Measurements from ENCODE around the gene TAF4. TPM values are rescaled to one million over a fixed set of nuclear protein-coding genes. Genes with fewer than 3 reads are reported as not detected.
"Not testable (repeated sequence)": the region's sequence is repeated elsewhere in the genome, so short reads cannot be mapped to it uniquely, and the experiment has no call there.

Gene TAF4
- total RNA-seq, 1 donor from 2014 or later, result 6.5 TPM

DNA sequence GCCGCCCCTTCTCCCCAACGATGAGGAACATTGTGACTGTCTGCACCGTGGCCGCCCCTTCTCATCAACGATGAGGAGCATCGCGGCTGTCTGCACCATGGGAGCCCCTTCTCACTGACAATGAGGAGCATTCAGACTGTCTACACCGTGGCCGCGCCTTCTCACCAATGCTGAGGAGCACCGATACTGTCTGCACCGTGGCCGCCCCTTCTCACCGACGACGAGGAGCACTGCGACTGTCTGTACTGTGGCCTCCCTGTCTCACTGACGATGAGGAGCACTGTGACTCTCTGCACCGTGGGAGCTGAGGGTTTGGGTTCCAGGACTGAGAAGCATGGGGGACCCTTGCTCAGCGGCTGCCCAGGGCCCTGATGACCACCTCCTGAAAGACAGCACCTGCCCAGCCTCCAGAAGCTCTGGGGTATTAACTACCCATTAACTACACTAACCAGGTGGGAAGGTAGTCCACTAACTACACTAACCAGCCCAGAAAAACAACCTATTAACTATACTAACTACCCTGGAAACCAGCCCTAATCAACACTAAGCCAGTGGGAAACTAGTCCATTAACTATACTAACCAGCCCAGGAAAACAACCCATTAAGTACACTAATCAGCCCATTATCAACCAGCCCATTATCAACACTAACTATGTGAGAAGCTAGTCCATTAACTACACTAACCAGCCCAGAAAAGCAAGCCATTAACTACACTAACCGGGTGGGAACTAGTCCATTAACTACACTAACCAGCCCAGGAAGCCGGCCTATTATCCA lies 116.9 kb downstream of the TAF4 start:
- no peak for DNase-seq (ENCODE audit: low read depth)
- H3K4me3 ChIP-seq (ENCODE audit: low read depth, low read length), result no peak overlapping the region
- TF ChIP-seq, protein P1, sequence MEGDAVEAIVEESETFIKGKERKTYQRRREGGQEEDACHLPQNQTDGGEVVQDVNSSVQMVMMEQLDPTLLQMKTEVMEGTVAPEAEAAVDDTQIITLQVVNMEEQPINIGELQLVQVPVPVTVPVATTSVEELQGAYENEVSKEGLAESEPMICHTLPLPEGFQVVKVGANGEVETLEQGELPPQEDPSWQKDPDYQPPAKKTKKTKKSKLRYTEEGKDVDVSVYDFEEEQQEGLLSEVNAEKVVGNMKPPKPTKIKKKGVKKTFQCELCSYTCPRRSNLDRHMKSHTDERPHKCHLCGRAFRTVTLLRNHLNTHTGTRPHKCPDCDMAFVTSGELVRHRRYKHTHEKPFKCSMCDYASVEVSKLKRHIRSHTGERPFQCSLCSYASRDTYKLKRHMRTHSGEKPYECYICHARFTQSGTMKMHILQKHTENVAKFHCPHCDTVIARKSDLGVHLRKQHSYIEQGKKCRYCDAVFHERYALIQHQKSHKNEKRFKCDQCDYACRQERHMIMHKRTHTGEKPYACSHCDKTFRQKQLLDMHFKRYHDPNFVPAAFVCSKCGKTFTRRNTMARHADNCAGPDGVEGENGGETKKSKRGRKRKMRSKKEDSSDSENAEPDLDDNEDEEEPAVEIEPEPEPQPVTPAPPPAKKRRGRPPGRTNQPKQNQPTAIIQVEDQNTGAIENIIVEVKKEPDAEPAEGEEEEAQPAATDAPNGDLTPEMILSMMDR (conservative IDR thresholded peaks at IDR 0.05; ENCODE audit: low read depth, low read length), result no peak

DNA sequence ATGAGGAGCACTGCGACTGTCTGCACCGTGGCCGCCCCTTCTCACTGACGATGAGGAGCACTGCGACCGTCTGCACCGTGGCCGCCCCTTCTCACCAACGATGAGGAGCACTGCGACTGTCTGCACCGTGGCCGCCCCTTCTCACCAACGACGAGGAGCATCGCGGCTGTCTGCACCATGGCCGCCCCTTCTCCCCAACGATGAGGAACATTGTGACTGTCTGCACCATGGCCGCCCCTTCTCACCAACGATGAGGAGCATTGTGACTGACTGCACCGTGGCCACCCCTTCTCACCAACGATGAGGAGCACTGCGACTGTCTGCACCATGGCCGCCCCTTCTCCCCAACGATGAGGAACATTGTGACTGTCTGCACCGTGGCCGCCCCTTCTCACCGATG lies 117.6 kb downstream of the TAF4 start:
- H3K4me3 ChIP-seq (ENCODE audit: low read depth, low read length); DNase-seq (ENCODE audit: low read depth): not testable (repeated sequence)

DNA sequence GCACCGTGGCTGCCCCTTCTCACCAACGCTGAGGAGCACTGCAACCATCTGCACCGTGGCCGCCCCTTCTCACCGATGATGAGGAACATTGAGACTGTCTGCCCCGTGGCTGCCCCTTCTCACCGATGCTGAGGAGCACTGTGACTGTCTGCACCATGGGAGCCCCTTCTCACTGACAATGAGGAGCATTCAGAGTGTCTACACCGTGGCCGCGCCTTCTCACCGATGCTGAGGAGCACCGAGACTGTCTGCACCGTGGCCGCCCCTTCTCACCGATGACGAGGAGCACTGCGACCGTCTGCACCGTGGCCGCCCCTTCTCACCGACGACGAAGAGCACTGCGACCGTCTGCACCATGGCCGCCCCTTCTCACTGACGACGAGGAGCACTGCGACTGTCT lies 120.2 kb downstream of the TAF4 start:
- not testable (repeated sequence) for DNase-seq (ENCODE audit: low read depth)

DNA sequence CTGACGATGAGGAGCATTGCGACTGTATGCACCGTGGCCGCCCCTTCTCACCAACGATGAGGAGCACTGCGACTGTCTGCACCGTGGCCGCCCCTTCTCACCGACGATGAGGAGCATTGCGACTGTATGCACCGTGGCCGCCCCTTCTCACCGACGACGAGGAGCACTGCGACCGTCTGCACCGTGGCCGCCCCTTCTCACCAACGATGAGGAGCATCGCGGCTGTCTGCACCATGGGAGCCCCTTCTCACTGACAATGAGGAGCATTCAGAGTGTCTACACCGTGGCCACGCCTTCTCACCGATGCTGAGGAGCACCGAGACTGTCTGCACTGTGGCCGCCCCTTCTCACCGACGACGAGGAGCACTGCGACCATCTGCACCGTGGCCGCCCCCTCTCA lies 120.7 kb downstream of the TAF4 start:
- not testable (repeated sequence) for H3K4me3 ChIP-seq (ENCODE audit: low read depth, low read length); DNase-seq (ENCODE audit: low read depth)

More for the DNA sequence above, 120.2 kb downstream of the TAF4 start:
- H3K4me3 ChIP-seq (ENCODE audit: low read depth, low read length), result not testable (repeated sequence)

DNA sequence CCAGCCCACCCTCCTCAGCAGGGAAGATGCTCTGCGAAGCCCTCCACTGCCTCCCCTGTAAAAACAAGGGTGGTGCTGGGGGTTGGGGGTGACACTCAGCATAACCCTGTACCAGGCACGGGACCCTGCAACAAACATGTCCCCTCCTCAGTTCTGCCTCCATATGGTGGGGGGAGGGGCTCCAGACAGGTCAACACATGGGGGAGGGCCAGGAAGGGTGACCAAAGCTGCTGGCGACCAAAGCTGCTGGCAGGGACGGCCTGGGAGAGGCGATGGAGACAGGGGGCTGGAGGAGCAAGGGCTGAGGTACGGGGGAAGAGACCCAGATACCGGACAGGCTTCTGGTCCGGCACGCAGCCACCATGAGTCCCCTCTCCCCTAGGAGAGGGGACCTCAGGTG lies 123.2 kb downstream of the TAF4 start:
- no peak for DNase-seq (ENCODE audit: low read depth)
- no peak overlapping the region for H3K4me3 ChIP-seq (ENCODE audit: low read depth, low read length)
- TF ChIP-seq, protein P1 (conservative IDR thresholded peaks at IDR 0.05; ENCODE audit: low read depth, low read length), result no peak

DNA sequence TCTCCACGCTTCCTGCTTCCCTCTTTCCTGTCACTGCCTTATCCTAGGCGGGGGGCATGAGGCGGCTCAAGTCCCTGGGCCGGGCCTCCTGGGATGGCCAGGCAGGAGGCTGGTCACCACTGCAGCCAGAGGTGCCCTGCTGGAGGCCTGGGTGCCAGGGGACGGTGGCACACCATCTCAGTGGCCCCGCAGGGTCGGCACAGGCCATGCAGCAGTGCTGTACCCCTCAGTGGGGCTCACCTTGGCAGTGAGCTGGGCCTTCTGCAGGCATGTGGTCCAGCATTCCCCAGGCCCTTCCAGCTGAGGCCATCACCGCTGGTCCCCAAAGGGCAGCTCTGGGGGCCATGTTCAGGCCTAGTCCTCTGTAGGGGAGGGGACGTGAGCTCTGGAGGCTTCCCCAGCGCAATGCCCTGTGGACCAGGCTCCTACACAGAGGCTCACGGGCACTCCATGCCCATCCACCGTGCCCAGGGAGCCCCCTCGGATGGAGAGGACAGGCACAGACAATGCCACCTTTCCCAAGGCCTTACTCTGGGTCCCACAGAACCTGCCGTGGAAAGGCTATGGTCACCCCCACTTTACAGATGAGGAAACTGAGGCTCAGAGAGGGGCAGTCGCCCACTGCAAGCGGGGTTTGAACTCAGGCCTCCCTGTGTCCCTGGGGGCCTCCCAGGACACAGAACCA lies 123.8 kb downstream of the TAF4 start:
- TF ChIP-seq, protein P1 (conservative IDR thresholded peaks at IDR 0.05; ENCODE audit: low read depth, low read length), result no peak

DNA sequence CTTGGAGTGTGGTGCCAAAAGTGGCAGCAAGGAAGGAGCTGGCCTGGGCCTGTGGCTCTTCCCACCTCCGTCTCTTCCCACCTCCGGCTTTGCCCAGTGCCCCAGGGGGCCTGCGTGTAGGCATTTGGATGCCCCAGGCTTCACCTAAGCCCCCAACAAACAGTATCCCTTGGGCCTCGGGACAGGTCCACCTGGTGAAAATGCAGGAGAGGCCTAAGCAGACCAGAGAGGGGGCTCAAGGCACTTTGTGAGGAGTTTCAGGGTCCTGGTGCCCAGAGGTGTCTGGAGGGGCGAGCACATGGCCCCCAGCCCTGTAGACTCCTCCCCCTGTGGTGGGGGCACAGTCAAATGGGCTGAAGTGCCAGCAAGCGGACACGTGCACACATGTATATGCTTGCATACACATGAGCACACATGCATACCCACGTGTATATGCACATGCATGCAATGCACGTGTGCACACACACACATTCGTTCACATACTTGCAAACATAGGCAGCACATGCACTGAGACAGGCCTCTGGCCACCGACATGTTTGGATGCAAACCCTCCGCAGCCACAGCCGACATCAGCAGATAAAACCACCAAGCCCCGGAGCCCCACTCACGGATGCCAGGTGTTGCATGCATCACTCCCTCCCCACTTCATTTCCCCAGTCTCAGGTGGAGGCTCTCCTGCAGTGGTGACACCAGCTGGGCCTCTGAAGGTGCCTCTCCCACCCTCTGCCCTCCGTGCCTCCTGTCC lies 124.5 kb downstream of the TAF4 start:
- H3K4me3 ChIP-seq (ENCODE audit: low read depth, low read length), result no peak overlapping the region
- no peak for DNase-seq (ENCODE audit: low read depth)
- TF ChIP-seq, protein P1 (conservative IDR thresholded peaks at IDR 0.05; ENCODE audit: low read depth, low read length), result no peak

More for the DNA sequence above, 123.8 kb downstream of the TAF4 start:
- DNase-seq (ENCODE audit: low read depth), result no peak
- H3K4me3 ChIP-seq (ENCODE audit: low read depth, low read length), result no peak overlapping the region

DNA sequence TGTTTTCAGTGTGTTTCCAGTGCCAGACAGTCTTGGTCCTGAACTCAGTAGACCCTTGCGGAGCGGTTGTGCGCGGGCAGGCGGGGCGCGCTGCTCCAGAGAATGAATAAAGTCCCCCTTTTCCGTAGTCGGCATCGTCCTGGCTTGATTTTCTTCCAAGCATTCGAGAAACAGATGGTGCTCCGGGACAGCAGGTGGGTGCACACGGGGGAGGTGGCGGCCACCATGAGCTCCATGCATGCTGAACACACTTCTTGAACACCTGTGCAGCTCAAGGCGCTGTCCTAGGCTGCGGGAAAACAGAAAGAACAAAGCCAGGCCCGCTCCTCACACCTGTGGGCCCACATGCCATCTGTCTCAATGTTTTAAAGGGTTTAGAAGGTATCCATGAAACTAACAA lies 125.2 kb downstream of the TAF4 start:
- no peak for DNase-seq (ENCODE audit: low read depth)
- no peak overlapping the region for H3K4me3 ChIP-seq (ENCODE audit: low read depth, low read length)
- TF ChIP-seq, protein P1 (conservative IDR thresholded peaks at IDR 0.05; ENCODE audit: low read depth, low read length), result no peak
